ENCODE results near the gene ZIC5.

DNA sequence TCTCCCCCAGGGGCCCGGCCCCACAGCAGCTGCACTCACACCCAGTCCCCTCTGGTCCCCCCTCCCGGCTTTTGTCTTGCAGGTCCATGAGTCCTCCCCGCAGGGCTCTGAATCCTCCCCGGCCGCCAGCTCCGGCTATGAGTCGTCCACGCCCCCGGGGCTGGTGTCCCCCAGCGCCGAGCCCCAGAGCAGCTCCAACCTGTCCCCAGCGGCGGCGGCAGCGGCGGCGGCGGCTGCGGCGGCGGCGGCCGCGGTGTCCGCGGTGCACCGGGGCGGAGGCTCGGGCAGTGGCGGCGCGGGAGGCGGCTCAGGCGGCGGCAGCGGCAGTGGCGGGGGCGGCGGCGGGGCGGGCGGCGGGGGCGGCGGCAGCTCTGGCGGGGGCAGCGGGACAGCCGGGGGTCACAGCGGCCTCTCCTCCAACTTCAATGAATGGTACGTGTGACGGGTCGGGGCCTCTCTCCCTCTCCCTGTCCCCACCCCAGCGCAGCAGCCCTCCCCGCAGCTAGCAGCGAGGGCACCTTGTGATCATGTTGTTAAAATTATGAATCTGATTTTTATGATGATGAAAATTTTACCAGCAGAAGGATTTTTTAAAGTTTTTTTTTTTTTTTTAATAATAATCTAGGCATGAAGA lies 13.8 kb upstream of the ZIC5 start:
- TF ChIP-seq, protein P1, sequence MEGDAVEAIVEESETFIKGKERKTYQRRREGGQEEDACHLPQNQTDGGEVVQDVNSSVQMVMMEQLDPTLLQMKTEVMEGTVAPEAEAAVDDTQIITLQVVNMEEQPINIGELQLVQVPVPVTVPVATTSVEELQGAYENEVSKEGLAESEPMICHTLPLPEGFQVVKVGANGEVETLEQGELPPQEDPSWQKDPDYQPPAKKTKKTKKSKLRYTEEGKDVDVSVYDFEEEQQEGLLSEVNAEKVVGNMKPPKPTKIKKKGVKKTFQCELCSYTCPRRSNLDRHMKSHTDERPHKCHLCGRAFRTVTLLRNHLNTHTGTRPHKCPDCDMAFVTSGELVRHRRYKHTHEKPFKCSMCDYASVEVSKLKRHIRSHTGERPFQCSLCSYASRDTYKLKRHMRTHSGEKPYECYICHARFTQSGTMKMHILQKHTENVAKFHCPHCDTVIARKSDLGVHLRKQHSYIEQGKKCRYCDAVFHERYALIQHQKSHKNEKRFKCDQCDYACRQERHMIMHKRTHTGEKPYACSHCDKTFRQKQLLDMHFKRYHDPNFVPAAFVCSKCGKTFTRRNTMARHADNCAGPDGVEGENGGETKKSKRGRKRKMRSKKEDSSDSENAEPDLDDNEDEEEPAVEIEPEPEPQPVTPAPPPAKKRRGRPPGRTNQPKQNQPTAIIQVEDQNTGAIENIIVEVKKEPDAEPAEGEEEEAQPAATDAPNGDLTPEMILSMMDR (IDR thresholded peaks at IDR 0.05; ENCODE audit: low read depth, low read length, missing input control), result no peak
- TF ChIP-seq TAF1 (conservative IDR thresholded peaks at IDR 0.05), result no peak
- TF ChIP-seq SP1 (IDR thresholded peaks at IDR 0.05), result no peak
- TF ChIP-seq REST (IDR thresholded peaks at IDR 0.05), result no peak
- TF ChIP-seq FOXA1 (IDR thresholded peaks at IDR 0.05), result no peak
- TF ChIP-seq MAX (IDR thresholded peaks at IDR 0.05), result no peak
- no peak for TF ChIP-seq HNF4A (conservative IDR thresholded peaks at IDR 0.05)
- TF ChIP-seq YY1 (IDR thresholded peaks at IDR 0.05), result no peak

Data from liver (tissue), 3 donors.